OCI-LY1 (cell line): Measurements from ENCODE around the gene FAM114A1.

Source experiments
- CTCF ChIP-seq: fragments of 200-600 bp; sonication (generic), shearing (Covaris generic); IDR thresholded peaks from 2 replicates; pipeline ENCODE4 v1.5.1; 2017; ENCODE audit warnings: mild to moderate bottlenecking, antibody characterized with exemption, low read length, moderate library complexity, mixed read lengths
- EZH2 ChIP-seq: fragments of 200-600 bp; sonication (generic), shearing (Covaris generic); IDR thresholded peaks from 2 replicates; pipeline ENCODE4 v1.8.0; 2017; ENCODE audit warnings: borderline replicate concordance, mixed run types, mild to moderate bottlenecking, antibody characterized with exemption, low read length, moderate library complexity, mixed read lengths

- TF ChIP-seq CTCF (no peak), EZH2 (no peak)
Observed at GRCh38 chr4:38855466-38855865, 12.1 kb upstream of the FAM114A1 start.
